GM12873 (cell line): Measurements from ENCODE around the gene ODF4.

Source experiments
- TF ChIP-seq, protein P1 (sequence below): IDR thresholded peaks from 2 replicates; pipeline ENCODE4 v1.5.1; 2012; ENCODE audit warnings: low read depth, mild to moderate bottlenecking, moderate library complexity, low read length, control low read depth; ENCODE audit not compliant: insufficient read depth; ENCODE audit errors: missing control alignments

ODF4 gene

DNA sequence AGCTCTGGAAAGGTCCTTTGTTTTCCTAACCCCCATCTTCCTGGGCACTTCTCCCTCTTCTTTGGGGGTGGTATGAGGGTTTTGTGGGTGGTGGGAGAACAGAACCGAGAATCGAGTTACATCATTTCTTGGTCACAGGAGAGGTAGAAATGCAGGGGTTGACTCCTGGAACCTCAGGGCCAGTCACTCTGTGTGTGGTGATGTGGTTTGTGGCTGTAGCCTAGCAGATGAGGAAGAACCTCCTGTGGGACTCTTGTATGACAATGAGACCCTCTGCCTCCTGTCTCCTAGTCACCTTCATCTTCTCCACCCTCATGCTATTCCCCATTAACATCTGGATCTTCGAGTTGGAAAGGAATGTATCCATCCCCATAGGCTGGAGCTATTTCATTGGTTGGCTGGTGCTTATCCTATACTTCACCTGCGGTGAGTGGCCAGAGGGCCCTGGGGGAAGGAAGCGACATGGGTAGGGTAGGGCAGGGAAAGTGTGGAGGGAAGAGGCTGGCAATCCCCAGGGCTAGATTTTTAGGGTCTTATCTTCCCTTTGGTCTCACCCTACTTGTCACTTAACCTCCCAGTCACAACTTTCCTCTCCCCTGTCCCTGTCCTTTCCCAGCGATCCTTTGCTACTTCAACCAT is 5.5 kb downstream of the ODF4 start:
- TF ChIP-seq, protein P1, sequence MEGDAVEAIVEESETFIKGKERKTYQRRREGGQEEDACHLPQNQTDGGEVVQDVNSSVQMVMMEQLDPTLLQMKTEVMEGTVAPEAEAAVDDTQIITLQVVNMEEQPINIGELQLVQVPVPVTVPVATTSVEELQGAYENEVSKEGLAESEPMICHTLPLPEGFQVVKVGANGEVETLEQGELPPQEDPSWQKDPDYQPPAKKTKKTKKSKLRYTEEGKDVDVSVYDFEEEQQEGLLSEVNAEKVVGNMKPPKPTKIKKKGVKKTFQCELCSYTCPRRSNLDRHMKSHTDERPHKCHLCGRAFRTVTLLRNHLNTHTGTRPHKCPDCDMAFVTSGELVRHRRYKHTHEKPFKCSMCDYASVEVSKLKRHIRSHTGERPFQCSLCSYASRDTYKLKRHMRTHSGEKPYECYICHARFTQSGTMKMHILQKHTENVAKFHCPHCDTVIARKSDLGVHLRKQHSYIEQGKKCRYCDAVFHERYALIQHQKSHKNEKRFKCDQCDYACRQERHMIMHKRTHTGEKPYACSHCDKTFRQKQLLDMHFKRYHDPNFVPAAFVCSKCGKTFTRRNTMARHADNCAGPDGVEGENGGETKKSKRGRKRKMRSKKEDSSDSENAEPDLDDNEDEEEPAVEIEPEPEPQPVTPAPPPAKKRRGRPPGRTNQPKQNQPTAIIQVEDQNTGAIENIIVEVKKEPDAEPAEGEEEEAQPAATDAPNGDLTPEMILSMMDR: no peak

DNA sequence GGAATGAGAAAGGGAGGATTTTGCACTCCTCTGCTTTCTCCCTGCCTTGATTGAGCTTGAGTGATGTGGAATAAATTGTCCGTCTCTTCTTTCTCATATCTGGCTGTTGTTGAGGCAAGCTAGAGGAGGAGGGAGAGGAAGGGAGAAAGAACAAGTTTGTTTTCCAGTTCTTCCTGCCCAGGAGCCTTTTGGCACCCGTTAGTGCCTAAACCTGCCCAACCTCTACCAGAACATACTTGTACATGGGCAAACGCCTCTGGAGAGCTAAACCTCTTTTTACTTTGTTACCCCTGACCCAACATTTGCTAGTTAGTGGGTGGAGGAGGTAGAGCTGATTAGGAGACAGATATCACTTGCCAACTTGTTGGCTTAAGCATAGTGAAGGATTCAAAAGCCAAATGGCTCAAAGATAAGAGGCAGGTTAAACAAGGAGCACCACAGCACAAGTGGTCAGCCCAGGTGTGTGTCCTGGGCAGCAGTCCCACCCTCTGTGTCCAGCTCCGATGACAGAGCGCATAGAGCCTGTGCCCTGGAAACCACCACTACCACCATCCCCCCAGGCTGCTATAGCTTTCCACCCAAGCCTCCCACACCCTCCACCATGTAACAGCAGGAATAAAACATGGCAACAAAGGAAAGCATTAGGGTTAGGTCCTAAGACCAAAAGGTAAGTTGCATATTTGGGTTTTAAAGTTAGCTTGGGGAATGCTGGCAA is 6.5 kb downstream of the ODF4 start:
- TF ChIP-seq, protein P1: no peak

DNA sequence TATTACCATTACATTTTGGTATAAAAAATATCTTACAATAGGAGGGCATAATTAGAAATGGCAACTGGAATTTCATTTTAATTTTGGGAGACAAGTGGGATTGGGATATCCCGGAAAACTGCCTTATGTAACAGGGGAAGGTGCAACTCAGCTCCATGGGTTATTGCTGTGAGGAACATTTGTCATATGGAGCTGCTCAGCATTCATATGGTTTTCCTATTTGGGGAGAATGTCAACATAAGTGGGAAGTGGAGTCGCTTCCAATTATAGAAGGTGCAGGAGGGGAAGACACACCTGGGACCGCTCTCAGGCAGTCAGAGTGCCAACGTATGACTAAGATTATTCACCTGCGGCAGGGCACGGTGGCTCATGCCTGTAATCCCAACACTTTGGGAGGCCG is 10.7 kb downstream of the ODF4 start:
- TF ChIP-seq, protein P1: no peak

DNA sequence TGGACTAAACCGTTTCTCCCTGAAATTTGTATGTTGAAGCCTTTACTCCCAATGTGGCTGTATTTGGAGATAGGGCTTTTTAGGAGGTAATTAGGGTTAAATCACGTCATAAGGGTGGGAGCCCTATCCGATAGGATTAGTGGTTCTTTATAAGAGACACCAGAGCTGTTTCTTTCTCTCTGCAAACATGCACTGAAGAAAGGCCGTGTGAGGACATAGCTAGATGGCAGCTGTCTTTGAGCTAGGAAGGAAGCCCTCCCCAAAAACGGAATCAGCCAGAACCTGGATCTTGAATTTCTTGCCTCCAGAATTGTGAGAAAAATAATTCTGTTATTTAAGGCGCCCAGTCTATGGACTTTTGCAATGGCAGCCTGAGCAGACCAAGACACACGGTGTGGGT is 14.1 kb downstream of the ODF4 start:
- TF ChIP-seq, protein P1: no peak

DNA sequence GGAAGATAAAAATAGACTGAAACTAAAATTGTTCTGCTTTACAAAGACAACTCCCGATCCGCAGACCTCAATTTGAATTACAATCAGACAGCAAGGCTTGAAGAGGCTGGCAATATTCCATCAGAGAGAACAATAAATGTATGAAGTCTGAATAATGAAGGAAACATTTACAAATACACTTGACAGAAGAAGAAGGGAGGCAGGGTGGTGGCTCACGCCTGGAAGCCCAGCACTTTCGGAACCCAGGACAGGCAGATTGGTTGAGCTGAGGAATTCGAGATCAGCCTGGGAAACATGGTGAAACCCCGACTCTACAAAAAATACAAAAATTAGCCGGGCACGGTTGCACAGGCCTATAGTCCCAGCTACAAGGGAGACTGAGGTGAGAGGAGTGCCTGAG is 14.6 kb downstream of the ODF4 start:
- TF ChIP-seq, protein P1: no peak

DNA sequence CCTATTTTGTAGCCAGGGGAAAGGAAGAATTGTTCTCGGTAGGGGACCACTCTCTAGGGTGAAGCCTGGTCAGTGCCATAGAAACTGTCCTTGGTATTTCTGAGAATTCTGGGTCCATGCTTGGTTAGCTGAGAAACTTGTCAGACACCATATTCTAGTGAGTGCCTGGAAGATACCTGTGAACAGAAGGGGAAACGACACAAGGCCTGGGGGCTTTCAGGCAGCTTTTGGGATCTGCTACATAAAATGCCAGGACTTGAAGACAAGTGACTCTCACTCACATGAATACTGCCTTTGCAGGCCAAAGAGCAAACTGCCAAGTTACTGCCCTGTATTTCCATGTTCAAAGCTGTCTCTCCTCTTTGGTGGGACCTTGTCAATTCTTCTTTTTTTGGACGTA is 18.3 kb downstream of the ODF4 start:
- TF ChIP-seq, protein P1: no peak

DNA sequence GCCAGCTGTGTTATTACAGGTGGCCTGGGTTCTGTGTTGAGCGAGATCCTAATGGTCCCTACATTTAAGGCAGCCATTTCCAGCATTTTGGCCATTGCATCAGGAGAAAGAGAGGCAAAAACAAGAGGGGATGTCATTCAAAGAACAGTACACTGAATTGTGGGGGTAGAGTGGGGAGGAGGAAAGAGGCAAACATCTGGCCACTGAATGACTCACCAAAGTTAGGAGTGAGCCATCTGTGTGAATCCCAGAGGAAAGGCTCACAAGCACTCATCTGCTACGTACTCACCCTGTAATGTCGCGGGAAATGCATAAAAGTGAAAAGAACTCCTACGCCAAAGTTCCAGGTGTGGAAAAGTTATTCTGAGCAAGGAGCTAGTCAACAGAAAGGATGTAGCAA is 20.1 kb downstream of the ODF4 start:
- TF ChIP-seq, protein P1: no peak
